ENCODE results near the gene MEIG1. TPM values are rescaled to one million over a fixed set of nuclear protein-coding genes. Genes with fewer than 3 reads are reported as not detected.
"Not testable (repeated sequence)": the region's sequence is repeated elsewhere in the genome, so short reads cannot be mapped to it uniquely, and the experiment has no call there.

Gene MEIG1
- total RNA-seq, 2 experiments from 2014 or later: not detected

DNA sequence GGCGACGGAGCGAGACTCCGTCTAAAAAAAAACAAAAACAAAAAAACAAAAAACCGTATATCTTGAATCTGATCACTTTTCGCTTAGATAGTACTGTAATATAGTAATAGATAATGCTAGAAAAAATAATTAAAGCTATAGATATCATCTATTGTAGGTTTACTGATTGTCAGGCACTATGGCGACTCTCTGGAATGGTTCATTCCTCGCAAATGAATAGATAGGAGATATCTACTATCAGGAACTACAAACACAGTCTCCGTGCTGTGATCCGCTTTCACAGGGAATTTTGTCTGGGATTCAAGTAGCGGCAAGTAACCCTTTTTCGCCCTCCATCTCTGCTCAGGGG is 342 bp upstream of the MEIG1 start:
- no peaks in the 10 kb centered on the region for H3K9me3 Mint-ChIP-seq (ENCODE audit: insufficient read depth)
- DNase-seq (no peak), ATAC-seq (no peak)
- CTCF ChIA-PET: interaction anchor here (0.7 to 1.5 kb wide), 5 partner anchors 8 to 148 kb away, joined by 3 to 6 read pairs (median 3); no protein-coding TSS in a partner anchor
- H3K4me3 Mint-ChIP-seq: peak overlapping the region; percentile 95
- H3K27ac Mint-ChIP-seq: peak overlapping the region; percentile 99
- peaks cover 8% of the 10 kb centered on the region for H3K36me3 Mint-ChIP-seq (ENCODE audit: low read depth)
- H3K27me3 Mint-ChIP-seq (ENCODE audit: low read depth): no peaks in the 10 kb centered on the region
- POLR2A ChIA-PET: interaction anchor here (0.7 to 2.4 kb wide), 6 partner anchors 12 to 774 kb away, joined by 4 to 11 read pairs (median 6); partner anchors contain the start of genes CDNF, HSPA14, MSANTD7 and NMT2
- H3K4me1 Mint-ChIP-seq (ENCODE audit: low read depth): peaks cover 46% of the 10 kb centered on the region

DNA sequence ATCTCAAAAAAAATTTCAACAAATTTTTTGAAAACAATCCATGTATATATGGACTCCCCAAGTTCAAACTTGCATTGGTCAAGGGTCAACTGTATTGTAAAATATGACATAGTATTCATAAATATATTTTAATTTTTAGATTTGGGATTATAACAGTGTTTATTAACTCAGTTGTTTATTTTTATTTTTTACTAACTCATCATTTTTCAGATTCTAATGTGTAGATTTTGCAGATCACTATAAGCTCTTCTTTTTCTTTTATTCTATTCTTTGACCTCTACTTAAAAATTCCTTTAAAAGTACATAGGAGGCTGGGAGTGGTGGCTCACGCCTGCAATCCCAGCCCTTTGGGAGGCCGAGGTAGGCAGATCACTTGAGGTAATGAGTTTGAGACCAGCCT is 8.7 kb downstream of the MEIG1 start:
- Mint-ChIP-seq H3K9me3 (ENCODE audit: insufficient read depth) (no peaks in the 10 kb centered on the region), H3K36me3 (ENCODE audit: low read depth) (no peaks in the 10 kb centered on the region), H3K4me1 (ENCODE audit: low read depth) (peaks cover 8% of the 10 kb centered on the region), H3K27me3 (ENCODE audit: low read depth) (peaks cover 5% of the 10 kb centered on the region), H3K4me3 (no peak overlapping the region), H3K27ac (no peak overlapping the region)
- DNase-seq (no peak), ATAC-seq (no peak)
- ChIA-PET CTCF (no interaction called here), POLR2A (interaction anchor here (1.0 kb wide), 1 partner anchor 125 kb away, joined by 3 read pairs; no protein-coding TSS in a partner anchor)

DNA sequence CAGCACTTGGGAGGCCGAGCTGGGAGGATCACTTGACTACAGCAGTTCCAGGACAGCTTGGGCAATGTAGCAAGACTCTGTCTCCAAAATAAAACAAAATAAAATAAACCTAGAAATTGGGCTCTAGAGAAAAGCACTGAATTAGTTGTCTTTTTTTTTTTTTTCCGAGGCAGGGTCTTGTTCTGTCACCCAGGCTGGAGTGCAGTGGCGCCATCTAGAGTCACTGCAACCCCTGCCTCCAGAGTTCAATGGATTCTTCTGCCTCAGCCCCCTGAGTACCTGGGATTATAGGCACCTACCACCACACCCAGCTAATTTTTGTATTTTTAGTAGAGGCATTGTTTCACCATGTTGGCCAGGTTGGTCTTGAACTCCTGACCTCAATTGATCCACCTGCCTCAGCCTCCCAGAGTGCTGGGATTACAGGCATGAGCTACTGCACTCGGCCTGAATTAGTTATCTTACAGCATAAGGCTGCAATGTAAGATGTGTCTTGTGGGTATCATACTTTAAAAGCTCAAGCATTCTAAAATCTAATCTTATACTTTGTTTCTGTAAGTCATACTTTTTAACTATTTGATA is 12.8 kb downstream of the MEIG1 start:
- DNase-seq: peak; percentile 62
- peak; percentile 64 for ATAC-seq
- Mint-ChIP-seq H3K27me3 (ENCODE audit: low read depth) (peaks cover 7% of the 10 kb centered on the region), H3K4me3 (no peak overlapping the region), H3K27ac (no peak overlapping the region), H3K9me3 (ENCODE audit: insufficient read depth) (no peaks in the 10 kb centered on the region), H3K4me1 (ENCODE audit: low read depth) (peaks cover 8% of the 10 kb centered on the region), H3K36me3 (ENCODE audit: low read depth) (no peaks in the 10 kb centered on the region)
- ChIA-PET POLR2A (interaction anchor here (0.7 to 0.8 kb wide), 2 partner anchors 67 to 688 kb away, joined by 3 to 5 read pairs; no protein-coding TSS in a partner anchor), CTCF (interaction anchor here (0.6 to 1.9 kb wide), 18 partner anchors 10 to 435 kb away, joined by 3 to 11 read pairs (median 4); partner anchors contain the start of genes DCLRE1C and MEIG1)

DNA sequence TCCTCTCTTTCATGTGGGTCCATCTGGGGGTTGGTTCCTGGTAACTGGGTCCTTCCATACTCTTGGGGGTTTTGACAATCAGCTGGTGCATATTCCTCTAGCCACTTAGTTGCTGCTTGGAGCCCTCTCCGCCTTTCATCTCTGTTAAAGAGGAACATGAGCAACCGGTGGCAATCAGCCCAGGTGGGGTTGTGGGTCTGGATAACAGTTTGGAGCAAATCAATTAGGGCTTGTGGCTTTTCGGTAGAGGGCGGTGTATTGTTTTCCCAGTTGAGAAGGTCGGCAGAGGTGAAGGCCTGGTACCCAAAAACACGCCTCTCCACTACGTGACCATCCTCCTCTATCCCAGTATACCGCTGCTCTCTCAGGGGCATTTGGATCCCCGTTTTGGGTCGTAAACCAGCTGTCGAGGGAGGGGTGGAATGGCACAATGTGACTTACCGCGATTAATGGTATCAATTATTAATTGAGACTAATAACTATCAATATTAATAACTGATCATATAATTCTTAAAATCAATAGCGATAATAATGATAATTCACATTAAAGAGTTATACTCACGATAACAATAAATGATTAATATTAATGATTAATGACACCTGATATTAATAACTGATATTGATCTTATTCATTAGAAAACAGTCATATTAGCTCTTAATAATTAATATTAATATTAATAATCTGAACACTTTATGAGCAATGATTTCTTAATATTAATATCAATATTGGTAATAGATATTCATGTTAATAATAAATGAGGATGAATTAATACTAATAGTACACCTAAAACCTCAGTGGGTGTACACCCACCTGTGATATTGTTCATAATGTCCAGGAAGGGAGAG is 15.2 kb downstream of the MEIG1 start:
- H3K27me3 Mint-ChIP-seq (ENCODE audit: low read depth); ATAC-seq; H3K4me1 Mint-ChIP-seq (ENCODE audit: low read depth); H3K4me3 Mint-ChIP-seq; H3K27ac Mint-ChIP-seq; DNase-seq; H3K36me3 Mint-ChIP-seq (ENCODE audit: low read depth); H3K9me3 Mint-ChIP-seq (ENCODE audit: insufficient read depth); POLR2A ChIA-PET: not testable (repeated sequence)
- CTCF ChIA-PET: interaction anchor here (1.0 to 1.1 kb wide), 2 partner anchors 13 to 14 kb away, joined by 4 read pairs; no protein-coding TSS in a partner anchor

DNA sequence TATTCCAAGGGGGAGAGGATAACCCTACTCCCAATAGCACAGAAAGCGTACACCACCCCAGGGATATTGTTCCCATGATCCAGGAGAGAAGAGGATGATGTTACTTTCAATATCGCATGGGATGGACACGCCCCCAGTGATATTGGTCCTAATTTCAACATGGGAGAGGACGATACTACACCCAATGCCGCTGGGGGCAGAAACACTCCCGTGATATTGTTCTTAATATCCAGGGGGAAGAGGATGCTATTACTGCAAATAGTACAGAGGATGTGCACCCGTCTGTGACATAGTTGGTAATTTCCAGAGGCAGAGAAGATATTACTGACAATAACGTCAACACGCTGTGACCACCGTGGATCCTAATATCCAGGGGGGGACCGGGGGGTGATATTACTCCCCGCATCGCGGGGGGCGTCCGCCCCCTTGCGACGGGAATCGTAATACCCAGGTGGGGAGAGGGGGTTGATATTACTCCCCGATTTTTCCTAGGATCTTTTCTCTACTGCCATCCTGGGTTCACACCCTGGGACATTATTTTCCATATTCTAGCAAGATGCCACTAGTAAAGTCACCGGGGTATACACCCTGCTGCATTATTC is 16.6 kb downstream of the MEIG1 start:
- no peaks in the 10 kb centered on the region for H3K9me3 Mint-ChIP-seq (ENCODE audit: insufficient read depth)
- peaks cover 3% of the 10 kb centered on the region for H3K27me3 Mint-ChIP-seq (ENCODE audit: low read depth)
- no peak overlapping the region for H3K27ac Mint-ChIP-seq
- H3K36me3 Mint-ChIP-seq (ENCODE audit: low read depth): no peaks in the 10 kb centered on the region
- H3K4me3 Mint-ChIP-seq: no peak overlapping the region
- POLR2A ChIA-PET: no interaction called here
- CTCF ChIA-PET: no interaction called here
- ATAC-seq (no peak), DNase-seq (no peak)
- peaks cover 2% of the 10 kb centered on the region for H3K4me1 Mint-ChIP-seq (ENCODE audit: low read depth)

DNA sequence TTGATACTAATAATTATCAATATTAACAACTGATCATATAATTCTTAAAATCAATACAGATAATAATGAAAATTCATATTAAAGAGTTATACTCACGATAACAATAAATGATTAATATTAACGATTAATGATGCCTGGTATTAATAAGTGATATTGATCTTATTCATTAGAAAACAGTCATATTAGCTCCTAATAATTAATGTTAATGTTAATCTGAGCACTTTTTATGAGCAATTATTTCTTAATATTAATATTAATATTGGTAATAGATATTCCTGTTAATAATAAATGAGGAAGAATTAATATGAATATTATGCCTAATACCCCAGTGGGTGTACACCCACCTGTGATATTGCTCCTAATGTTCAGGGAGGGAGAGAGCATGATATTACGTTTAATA is 23.6 kb downstream of the MEIG1 start:
- DNase-seq: no peak
- Mint-ChIP-seq H3K27me3 (ENCODE audit: low read depth) (no peaks in the 10 kb centered on the region), H3K9me3 (ENCODE audit: insufficient read depth) (no peaks in the 10 kb centered on the region), H3K36me3 (ENCODE audit: low read depth) (no peaks in the 10 kb centered on the region), H3K4me3 (no peak overlapping the region), H3K4me1 (ENCODE audit: low read depth) (no peaks in the 10 kb centered on the region), H3K27ac (no peak overlapping the region)
- CTCF ChIA-PET: interaction anchor here (1.4 kb wide), 1 partner anchor 11 kb away, joined by 5 read pairs; no protein-coding TSS in a partner anchor
- ATAC-seq: no peak
- POLR2A ChIA-PET: no interaction called here

DNA sequence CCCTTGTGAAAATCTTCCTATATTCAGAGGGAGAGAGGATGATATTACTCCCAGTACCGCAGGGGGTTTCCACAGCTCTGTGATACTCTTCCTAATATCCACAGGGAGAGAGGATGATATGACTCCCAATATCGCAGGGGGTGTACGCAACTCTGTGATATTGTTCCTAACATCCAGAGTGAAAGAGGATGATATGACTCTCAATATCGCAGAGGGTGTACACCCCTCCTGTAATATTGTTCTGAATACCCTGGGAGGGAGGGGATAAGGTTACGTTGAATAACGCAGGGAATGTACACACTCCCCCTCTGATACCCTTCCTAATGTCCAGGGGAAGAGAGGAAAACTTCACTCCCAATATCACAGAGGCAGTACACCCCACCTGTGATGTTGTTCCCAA is 30.4 kb downstream of the MEIG1 start:
- H3K36me3 Mint-ChIP-seq (ENCODE audit: low read depth); CTCF ChIA-PET; H3K9me3 Mint-ChIP-seq (ENCODE audit: insufficient read depth); H3K27me3 Mint-ChIP-seq (ENCODE audit: low read depth); POLR2A ChIA-PET; H3K4me1 Mint-ChIP-seq (ENCODE audit: low read depth); ATAC-seq; H3K4me3 Mint-ChIP-seq; H3K27ac Mint-ChIP-seq; DNase-seq: not testable (repeated sequence)

DNA sequence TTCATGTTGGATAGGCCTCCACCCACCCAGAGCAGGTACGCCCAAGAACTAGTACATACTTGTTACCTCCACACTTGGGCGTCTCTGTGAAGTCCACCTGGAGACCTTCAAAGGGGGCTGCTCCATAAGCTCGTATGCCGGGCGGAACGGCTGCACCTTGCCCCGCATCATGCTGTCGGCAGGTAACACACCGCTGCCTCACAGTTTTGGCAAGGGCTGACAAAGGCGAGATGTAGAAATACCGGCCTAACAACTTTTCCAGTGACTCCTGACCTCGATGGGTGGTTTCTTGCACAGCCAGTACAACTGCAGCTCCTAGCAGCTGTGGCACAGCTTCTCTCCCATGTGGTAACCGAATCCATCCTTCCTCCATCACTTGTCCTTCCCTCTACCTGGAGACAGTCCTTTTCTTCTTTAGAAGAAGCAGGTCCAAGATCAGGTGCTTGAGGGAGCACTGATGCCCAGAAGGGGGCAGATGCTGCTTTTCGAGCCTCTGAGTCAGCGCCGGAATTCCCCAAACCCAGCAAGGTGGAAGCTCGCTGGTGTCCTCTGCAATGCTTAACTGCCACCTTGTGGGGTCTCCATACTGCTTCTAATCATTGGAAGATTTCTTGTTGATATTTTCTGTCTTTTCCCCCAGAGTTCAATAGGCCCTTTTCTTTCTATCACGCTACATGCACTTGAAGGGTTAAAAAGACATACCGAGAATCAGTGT is 32.0 kb downstream of the MEIG1 start:
- CTCF ChIA-PET: interaction anchor here (0.6 kb wide), 1 partner anchor 1491 kb away, joined by 3 read pairs; no protein-coding TSS in a partner anchor
- H3K4me1 Mint-ChIP-seq (ENCODE audit: low read depth); ATAC-seq; POLR2A ChIA-PET; H3K27me3 Mint-ChIP-seq (ENCODE audit: low read depth); H3K9me3 Mint-ChIP-seq (ENCODE audit: insufficient read depth); DNase-seq; H3K36me3 Mint-ChIP-seq (ENCODE audit: low read depth); H3K4me3 Mint-ChIP-seq; H3K27ac Mint-ChIP-seq: not testable (repeated sequence)

DNA sequence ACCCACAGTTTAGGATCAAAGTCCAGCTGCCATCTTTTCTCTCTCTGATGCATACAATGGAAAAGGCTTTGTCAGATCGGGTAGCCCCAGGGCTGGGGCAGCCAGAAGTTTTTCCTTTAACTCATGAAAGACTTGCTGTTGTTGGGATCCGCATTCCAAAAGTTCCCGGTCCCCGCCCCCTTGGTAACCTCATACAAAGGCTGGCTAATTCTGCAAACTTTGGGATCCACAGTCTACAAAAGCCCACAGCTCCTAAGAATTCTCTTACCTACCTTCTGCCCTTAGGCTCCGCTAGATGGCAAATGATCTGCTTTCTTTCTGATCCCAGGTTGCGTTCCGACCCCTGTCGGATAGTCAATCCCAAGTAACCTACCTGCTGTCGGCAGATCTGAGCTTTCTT is 33.1 kb downstream of the MEIG1 start:
- POLR2A ChIA-PET; ATAC-seq; DNase-seq; CTCF ChIA-PET; H3K36me3 Mint-ChIP-seq (ENCODE audit: low read depth); H3K27ac Mint-ChIP-seq; H3K4me3 Mint-ChIP-seq; H3K27me3 Mint-ChIP-seq (ENCODE audit: low read depth); H3K9me3 Mint-ChIP-seq (ENCODE audit: insufficient read depth); H3K4me1 Mint-ChIP-seq (ENCODE audit: low read depth): not testable (repeated sequence)

DNA sequence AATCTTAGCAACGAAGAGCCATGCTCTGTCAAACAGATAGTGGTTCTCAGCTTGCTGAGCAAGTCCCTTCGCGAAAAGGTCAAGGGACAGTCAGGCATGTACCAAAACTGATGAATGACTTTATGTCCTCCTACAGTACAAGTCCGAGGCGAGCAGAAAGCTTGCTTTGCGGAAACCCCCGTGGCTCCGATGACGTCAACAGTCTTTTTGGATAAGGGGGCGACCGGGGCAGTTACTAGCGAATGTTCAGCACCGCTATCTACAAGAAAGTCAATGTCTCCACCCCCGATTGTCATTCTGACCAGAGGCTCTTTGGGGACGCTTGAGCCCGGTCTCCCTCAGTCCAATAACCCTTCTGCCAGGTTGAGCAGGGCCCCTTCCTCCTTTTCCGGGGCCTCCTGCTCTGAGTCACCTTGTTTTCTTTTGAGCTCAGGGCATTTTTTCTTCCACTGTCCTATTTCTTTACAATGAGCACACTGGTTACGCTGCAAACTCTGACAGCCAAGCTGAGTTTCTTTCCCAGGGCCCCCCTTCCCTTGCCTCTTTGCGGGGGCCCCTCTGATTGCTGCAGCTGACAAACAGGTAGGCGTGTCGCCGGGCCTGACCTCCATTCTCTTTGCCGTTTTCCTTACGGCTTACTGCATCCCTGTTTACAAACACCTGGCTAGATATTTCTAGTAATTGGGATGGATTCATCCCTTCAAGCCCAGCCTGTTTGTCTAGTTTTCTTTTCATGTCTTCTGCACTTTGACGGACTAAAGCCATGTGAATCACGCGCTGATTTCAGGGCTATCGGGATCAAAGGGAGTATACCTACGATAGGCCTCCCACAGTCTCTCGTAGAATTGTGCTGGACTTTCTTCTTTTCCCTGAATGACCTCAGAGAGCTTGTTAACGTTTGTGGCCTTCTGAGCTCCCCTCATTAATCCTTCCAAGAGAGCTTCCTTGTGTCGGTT is 34.6 kb downstream of the MEIG1 start:
- H3K27me3 Mint-ChIP-seq (ENCODE audit: low read depth); H3K4me1 Mint-ChIP-seq (ENCODE audit: low read depth); DNase-seq; H3K9me3 Mint-ChIP-seq (ENCODE audit: insufficient read depth); CTCF ChIA-PET; H3K27ac Mint-ChIP-seq; H3K4me3 Mint-ChIP-seq; POLR2A ChIA-PET; H3K36me3 Mint-ChIP-seq (ENCODE audit: low read depth); ATAC-seq: not testable (repeated sequence)
